Dendritic cell treated with granulocyte-macrophage colony-stimulating factor and Interleukin-4, amounts not matched to agents 40 ng/mL and 50 ng/mL, for 4 days (primary cell): ENCODE results near the gene KRTAP4-3.
"Not testable (repeated sequence)": the region's sequence is repeated elsewhere in the genome, so short reads cannot be mapped to it uniquely, and the experiment has no call there.

Source experiments
- H3K27ac Mint-ChIP-seq: one replicate; pipeline ENCODE4 v1.8.0; 2022; ENCODE audit warnings: mild to moderate bottlenecking, mixed read lengths
- H3K27me3 Mint-ChIP-seq: one replicate; pipeline ENCODE4 v1.8.0; 2022; ENCODE audit warnings: mild to moderate bottlenecking, mixed read lengths
- H3K36me3 Mint-ChIP-seq: one replicate; pipeline ENCODE4 v1.8.0; 2022; ENCODE audit warnings: low read depth, mixed read lengths
- H3K4me1 Mint-ChIP-seq: one replicate; pipeline ENCODE4 v1.8.0; 2022; ENCODE audit warnings: low read depth, mixed read lengths
- H3K4me3 Mint-ChIP-seq: one replicate; pipeline ENCODE4 v1.8.0; 2022; ENCODE audit warnings: mild to moderate bottlenecking, moderate library complexity, mixed read lengths
- H3K9me3 Mint-ChIP-seq: one replicate; pipeline ENCODE4 v1.8.0; 2022; ENCODE audit warnings: mixed read lengths
- intact Hi-C: fragments of 100-400 bp; cut with micrococcal nuclease; formaldehyde crosslinking; loops from one replicate; pipeline ENCODE4 v1.15.0; 2022

The KRTAP4-3 gene

DNA sequence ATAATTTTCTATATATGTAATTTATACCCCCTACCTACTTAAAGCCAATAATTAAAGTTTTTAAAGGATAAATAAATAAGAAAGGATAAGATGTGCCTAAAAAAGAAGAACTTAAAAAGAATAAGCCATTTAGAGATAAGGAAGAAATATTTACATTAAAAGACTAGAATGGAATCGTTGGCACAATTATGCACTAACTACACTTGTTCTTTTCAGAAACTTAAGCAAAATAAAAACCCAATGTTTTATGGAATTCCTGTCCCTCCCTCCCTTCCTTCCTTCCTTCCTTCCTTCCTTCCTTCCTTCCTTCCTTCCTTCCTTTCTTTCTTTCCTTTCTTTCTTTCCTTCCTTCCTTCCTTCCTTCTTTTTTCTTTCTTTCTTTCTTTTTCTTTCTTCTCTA, 23.2 kb downstream of the KRTAP4-3 start:
- intact Hi-C loops: no loop called here
- peaks cover 7% of the 10 kb centered on the region for H3K27me3 Mint-ChIP-seq
- H3K27ac Mint-ChIP-seq: no peak overlapping the region
- peaks cover 5% of the 10 kb centered on the region for H3K4me1 Mint-ChIP-seq
- no peaks in the 10 kb centered on the region for H3K36me3 Mint-ChIP-seq
- H3K4me3 Mint-ChIP-seq: no peak overlapping the region
- H3K9me3 Mint-ChIP-seq: peaks cover 37% of the 10 kb centered on the region

- intact Hi-C loops: no loop called here
- Mint-ChIP-seq H3K4me1 (peaks cover 5% of the 10 kb centered on the region), H3K36me3 (no peaks in the 10 kb centered on the region), H3K9me3 (peaks cover 55% of the 10 kb centered on the region), H3K27ac (no peak overlapping the region), H3K27me3 (peaks cover 3% of the 10 kb centered on the region), H3K4me3 (no peak overlapping the region)
Observed at GRCh38 chr17:41141361-41141760, 26.7 kb downstream of the KRTAP4-3 start.

- H3K4me1 Mint-ChIP-seq: peaks cover 5% of the 10 kb centered on the region
- no peak within 1 kb of the TSS for H3K4me3 Mint-ChIP-seq
- no peak within 1 kb of the TSS for H3K27ac Mint-ChIP-seq
- intact Hi-C loops: no loop called here
- no peaks in the 10 kb centered on the region for H3K36me3 Mint-ChIP-seq
- peaks cover 55% of the 10 kb centered on the region for H3K9me3 Mint-ChIP-seq
- peaks cover 3% of the 10 kb centered on the region for H3K27me3 Mint-ChIP-seq
Observed at GRCh38 chr17:41140360-41141131, 27.5 kb downstream of the KRTAP4-3 start, which contains the start of gene KRTAP4-6. TSS of gene KRTAP4-6 (minus strand) at chr17:41140544. CDS start at chr17:41140487, 57 bp downstream.

DNA sequence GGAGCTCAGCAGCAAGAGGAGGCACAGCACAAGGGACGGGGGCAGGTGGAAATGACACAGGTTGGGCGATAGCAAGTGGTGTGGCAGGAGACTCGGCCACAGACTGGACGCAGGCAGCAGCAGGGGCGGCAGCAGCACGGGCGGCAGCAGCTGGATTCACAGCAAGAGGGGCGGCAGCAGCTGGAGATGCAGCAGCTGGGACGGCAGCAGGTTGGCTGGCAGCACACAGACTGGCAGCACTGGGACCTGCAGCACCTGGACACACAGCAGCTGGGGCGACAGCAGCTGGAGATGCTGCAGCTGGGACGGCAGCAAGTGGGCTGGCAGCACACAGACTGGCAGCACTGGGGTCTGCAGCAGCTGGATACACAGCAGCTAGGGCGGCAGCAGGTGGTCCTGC, 28.2 kb downstream of the KRTAP4-3 start:
- H3K27me3 Mint-ChIP-seq, H3K4me1 Mint-ChIP-seq, intact Hi-C loops, H3K4me3 Mint-ChIP-seq, H3K36me3 Mint-ChIP-seq, H3K27ac Mint-ChIP-seq: not testable (repeated sequence)
- peaks cover 55% of the 10 kb centered on the region for H3K9me3 Mint-ChIP-seq

DNA sequence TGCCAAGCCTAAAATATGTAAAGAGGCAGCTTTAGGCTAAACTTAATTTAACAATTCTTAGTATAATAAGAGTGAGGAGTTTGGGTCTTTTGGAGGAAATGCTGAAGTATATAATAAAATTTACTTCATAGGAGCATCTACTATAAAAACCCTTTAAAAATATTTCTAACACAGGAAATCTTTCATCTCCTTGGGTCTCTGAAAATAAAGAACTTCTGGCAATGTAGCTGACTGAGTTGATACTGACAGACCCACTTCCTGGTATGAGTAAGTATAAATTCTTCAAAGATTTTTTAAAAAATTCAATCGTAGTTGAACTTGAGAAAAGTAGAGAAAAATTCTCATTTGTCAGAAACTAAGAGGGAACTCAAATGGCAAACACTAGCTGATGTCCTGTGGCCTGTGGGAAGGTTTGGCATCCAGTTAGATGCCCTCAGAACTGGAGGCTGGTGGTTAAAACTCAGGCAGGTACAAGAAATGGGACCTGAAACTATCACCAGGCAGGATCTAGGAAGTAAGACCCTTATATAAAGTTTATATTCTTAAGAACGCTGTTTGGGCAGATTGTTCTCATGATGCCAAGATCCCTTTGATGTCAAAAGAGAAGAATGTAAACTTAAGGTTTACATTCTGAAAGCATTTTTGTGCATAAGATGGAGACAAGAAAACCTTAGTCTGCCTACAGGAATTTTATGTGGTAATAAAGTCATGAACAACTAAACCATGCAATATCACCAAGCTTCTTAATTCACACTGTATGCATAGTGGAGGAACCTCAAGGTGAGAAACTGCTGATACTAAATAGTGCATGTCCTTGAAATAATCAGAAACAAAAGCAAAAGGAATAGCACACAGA, 33.9 kb downstream of the KRTAP4-3 start:
- no peak overlapping the region for H3K4me3 Mint-ChIP-seq

GRCh38 chr17:41131979-41132378, 36.0 kb downstream of the KRTAP4-3 start:
- no peaks in the 10 kb centered on the region for H3K27me3 Mint-ChIP-seq
- no peak overlapping the region for H3K27ac Mint-ChIP-seq
- intact Hi-C loops: no loop called here
- H3K36me3 Mint-ChIP-seq: no peaks in the 10 kb centered on the region
- peaks cover 11% of the 10 kb centered on the region for H3K4me1 Mint-ChIP-seq
- no peaks in the 10 kb centered on the region for H3K9me3 Mint-ChIP-seq
- no peak overlapping the region for H3K4me3 Mint-ChIP-seq

More for the DNA sequence above, 33.9 kb downstream of the KRTAP4-3 start:
- H3K9me3 Mint-ChIP-seq: peaks cover 10% of the 10 kb centered on the region
- peaks cover 11% of the 10 kb centered on the region for H3K4me1 Mint-ChIP-seq
- H3K36me3 Mint-ChIP-seq: no peaks in the 10 kb centered on the region
- intact Hi-C loops: no loop called here
- no peak overlapping the region for H3K27ac Mint-ChIP-seq
- no peaks in the 10 kb centered on the region for H3K27me3 Mint-ChIP-seq

- intact Hi-C loops: loop anchor here (10.0 kb wide), 1 partner anchor 47 kb away; the partner anchor contains the start of gene KRTAP4-2
- Mint-ChIP-seq H3K27me3 (peaks cover 3% of the 10 kb centered on the region), H3K9me3 (no peaks in the 10 kb centered on the region), H3K4me1 (peaks cover 10% of the 10 kb centered on the region), H3K4me3 (no peak overlapping the region), H3K36me3 (no peaks in the 10 kb centered on the region), H3K27ac (no peak overlapping the region)
Observed at GRCh38 chr17:41127371-41127770, 40.6 kb downstream of the KRTAP4-3 start.

- Mint-ChIP-seq H3K36me3 (no peaks in the 10 kb centered on the region), H3K27ac (no peak overlapping the region), H3K27me3 (peaks cover 3% of the 10 kb centered on the region), H3K4me1 (peaks cover 7% of the 10 kb centered on the region), H3K9me3 (no peaks in the 10 kb centered on the region), H3K4me3 (no peak overlapping the region)
- intact Hi-C loops: loop anchor here (10.0 kb wide), 1 partner anchor 48 kb away; the partner anchor contains the start of gene KRTAP4-2
Observed at GRCh38 chr17:41126412-41126811, 41.6 kb downstream of the KRTAP4-3 start.

DNA sequence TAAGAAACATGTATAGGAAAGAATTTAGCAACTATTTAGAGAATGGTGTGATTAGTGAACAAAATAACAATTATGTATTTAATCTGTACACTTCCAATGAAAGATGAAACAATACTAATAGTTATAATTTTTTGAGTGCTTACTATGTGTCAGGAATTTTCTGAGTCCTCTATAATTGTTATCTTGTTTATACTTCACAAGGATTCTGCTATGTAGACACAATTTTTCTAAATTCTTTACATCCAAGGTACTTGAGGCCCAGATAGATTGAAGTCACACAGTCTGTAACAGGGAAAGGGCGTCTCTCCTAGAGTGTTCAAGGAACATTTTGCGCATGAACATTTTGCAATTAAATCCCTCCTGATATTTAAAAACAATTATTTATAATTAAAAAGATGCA, 43.0 kb downstream of the KRTAP4-3 start:
- no peaks in the 10 kb centered on the region for H3K36me3 Mint-ChIP-seq
- H3K9me3 Mint-ChIP-seq: no peaks in the 10 kb centered on the region
- no peak overlapping the region for H3K27ac Mint-ChIP-seq
- no peak overlapping the region for H3K4me3 Mint-ChIP-seq
- intact Hi-C loops: loop anchor here (10.0 kb wide), 1 partner anchor 50 kb away; the partner anchor contains the start of gene KRTAP4-2
- H3K4me1 Mint-ChIP-seq: peaks cover 7% of the 10 kb centered on the region
- H3K27me3 Mint-ChIP-seq: peaks cover 3% of the 10 kb centered on the region

DNA sequence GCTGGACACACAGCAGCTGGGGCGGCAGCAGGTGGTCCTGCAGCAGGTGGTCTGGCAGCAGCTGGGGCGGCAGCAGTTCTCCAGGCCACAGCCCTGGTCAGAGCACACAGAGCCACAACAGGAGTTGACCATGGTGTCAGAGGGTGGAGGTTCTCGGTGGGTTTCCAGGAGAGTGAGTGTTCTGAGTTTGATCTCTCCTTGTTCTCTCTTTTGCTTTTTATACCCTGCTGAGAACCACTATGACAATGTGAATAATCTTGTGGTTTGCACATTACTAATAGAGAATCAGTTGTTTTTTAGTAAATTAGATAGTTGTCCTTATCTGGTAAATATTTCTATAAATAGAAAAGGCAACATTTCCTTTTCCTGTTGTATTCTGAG, 44.0 kb downstream of the KRTAP4-3 start, which contains the start of gene KRTAP4-12:
KRTAP4-12 (minus strand) TSS at position 192 of the 381 bp plus-strand sequence; CDS start at position 132, 60 bp downstream.
- peaks cover 12% of the 10 kb centered on the region for H3K4me1 Mint-ChIP-seq
- H3K9me3 Mint-ChIP-seq, H3K27ac Mint-ChIP-seq, H3K36me3 Mint-ChIP-seq, H3K27me3 Mint-ChIP-seq, H3K4me3 Mint-ChIP-seq: not testable (repeated sequence)
- intact Hi-C loops: loop anchor here (10.0 kb wide), 1 partner anchor 51 kb away; the partner anchor contains the start of gene KRTAP4-2

DNA sequence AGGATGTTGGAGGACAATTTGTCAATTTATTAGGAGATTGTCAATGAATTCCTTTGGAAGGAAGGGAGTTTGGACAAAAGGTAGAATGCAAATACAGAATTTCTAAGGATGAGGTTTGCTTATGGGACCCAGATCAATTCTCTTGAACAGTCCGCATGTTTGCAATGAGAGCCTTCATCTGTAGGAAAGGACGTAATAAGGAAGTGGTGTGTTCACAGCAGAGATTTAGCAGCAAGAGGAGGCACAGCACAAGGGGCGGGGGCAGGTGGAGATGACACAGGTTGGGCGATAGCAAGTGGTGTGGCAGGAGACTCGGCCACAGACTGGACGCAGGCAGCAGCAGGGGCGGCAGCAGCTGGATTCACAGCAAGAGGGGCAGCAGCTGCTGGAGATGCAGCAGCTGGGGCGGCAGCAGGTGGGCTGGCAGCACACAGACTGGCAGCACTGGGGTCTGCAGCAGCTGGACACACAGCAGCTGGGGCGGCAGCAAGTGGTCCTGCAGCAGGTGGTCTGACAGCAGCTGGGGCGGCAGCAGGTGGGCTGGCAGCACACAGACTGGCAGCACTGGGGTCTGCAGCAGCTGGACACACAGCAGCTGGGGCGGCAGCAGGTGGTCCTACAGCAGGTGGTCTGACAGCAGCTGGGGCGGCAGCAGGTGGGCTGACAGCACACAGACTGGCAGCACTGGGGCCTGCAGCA, 44.6 kb downstream of the KRTAP4-3 start:
- not testable (repeated sequence) for H3K27ac Mint-ChIP-seq, H3K27me3 Mint-ChIP-seq, H3K4me3 Mint-ChIP-seq, H3K9me3 Mint-ChIP-seq, H3K36me3 Mint-ChIP-seq
- peaks cover 12% of the 10 kb centered on the region for H3K4me1 Mint-ChIP-seq
- intact Hi-C loops: loop anchor here (10.0 kb wide), 1 partner anchor 51 kb away; the partner anchor contains the start of gene KRTAP4-2

DNA sequence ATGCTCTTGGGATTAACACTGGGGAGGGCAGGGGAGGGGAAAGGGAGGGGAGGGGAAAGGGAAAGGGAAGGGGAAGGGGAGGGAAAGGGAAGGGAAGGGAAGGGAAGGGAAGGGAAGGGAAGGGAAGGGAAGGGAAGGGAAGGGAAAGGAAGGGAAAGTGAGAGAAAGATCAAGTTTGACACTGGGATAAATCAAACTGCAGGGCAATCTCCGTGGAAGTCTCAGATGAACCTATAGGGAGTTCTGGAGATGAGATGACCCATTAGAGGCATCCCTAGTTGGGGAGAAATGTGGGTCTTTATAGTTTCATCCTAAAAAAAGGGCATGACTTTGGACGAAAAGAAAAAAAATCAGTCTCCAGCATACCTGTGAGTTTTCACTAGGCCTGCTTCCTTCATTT, 46.3 kb downstream of the KRTAP4-3 start:
- peaks cover 12% of the 10 kb centered on the region for H3K27me3 Mint-ChIP-seq
- H3K4me1 Mint-ChIP-seq: peaks cover 12% of the 10 kb centered on the region
- intact Hi-C loops: loop anchor here (10.0 kb wide), 1 partner anchor 53 kb away; the partner anchor contains the start of gene KRTAP4-2
- H3K4me3 Mint-ChIP-seq: no peak overlapping the region
- H3K9me3 Mint-ChIP-seq: no peaks in the 10 kb centered on the region
- H3K36me3 Mint-ChIP-seq: no peaks in the 10 kb centered on the region
- H3K27ac Mint-ChIP-seq: no peak overlapping the region
